Endodermal cell (in vitro differentiated cells): Measurements from ENCODE around the gene OR4K1. TPM values are rescaled to one million over a fixed set of nuclear protein-coding genes. Genes with fewer than 3 reads are reported as not detected.
"Not testable (repeated sequence)": the region's sequence is repeated elsewhere in the genome, so short reads cannot be mapped to it uniquely, and the experiment has no call there.

Experiments
- DNase-seq: peaks from one replicate; pipeline ENCODE4 v3.0.0-alpha.2; 2017
- H3K27ac ChIP-seq: 2 replicates; pipeline ENCODE4 v1.5.1; 2013; ENCODE audit warnings: mild to moderate bottlenecking, low read depth, low read length, moderate library complexity
- H3K27me3 ChIP-seq: 2 replicates; pipeline ENCODE4 v1.6.1; 2013; ENCODE audit warnings: mild to moderate bottlenecking, low read length, moderate library complexity; ENCODE audit not compliant: insufficient read depth, control insufficient read depth, poor library complexity, severe bottlenecking
- H3K36me3 ChIP-seq: 2 replicates; pipeline ENCODE4 v1.7.0; 2013; ENCODE audit warnings: mild to moderate bottlenecking, low read length, moderate library complexity; ENCODE audit not compliant: control insufficient read depth, insufficient read depth
- H3K4me1 ChIP-seq: one replicate; pipeline ENCODE4 v1.7.0; 2013; ENCODE audit warnings: low read length; ENCODE audit not compliant: control insufficient read depth, insufficient read depth
- H3K4me3 ChIP-seq: 2 replicates; pipeline ENCODE4 v1.5.1; 2013; ENCODE audit warnings: mild to moderate bottlenecking, low read length, moderate library complexity
- H3K9ac ChIP-seq: 2 replicates; pipeline ENCODE4 v1.6.1; 2013; ENCODE audit warnings: mild to moderate bottlenecking, low read length, moderate library complexity; ENCODE audit not compliant: poor library complexity, severe bottlenecking; ENCODE audit errors: extremely low read depth
- H3K9me3 ChIP-seq: 2 replicates; pipeline ENCODE4 v1.6.1; 2013; ENCODE audit warnings: mild to moderate bottlenecking, low read length, moderate library complexity; ENCODE audit not compliant: control insufficient read depth
- H3K27ac Mint-ChIP-seq: 2 replicates; pipeline ENCODE4 v1.8.0; 2020; ENCODE audit warnings: mixed read lengths
- H3K27me3 Mint-ChIP-seq: 2 replicates; pipeline ENCODE4 v1.8.0; 2021; ENCODE audit warnings: mild to moderate bottlenecking, mixed read lengths; ENCODE audit not compliant: insufficient read depth
- H3K36me3 Mint-ChIP-seq: 2 replicates; pipeline ENCODE4 v1.8.0; 2020; ENCODE audit warnings: low read depth, mixed read lengths
- H3K4me1 Mint-ChIP-seq: 2 replicates; pipeline ENCODE4 v1.8.0; 2020; ENCODE audit warnings: mixed read lengths
- H3K4me3 Mint-ChIP-seq: 2 replicates; pipeline ENCODE4 v1.8.0; 2020; ENCODE audit warnings: mild to moderate bottlenecking, moderate library complexity, mixed read lengths
- H3K9me3 Mint-ChIP-seq: 2 replicates; pipeline ENCODE4 v1.8.0; 2020; ENCODE audit warnings: mild to moderate bottlenecking, mixed read lengths
- CTCF ChIP-seq: fragments of 200-600 bp; sonication (generic); conservative IDR thresholded peaks from 2 replicates; pipeline ENCODE4 v1.5.0; 2021; ENCODE audit warnings: antibody characterized with exemption, mild to moderate bottlenecking
- WGBS, 2 experiments: methylation state at CpG; one replicate each; pipeline versions ENCODE4 v1.1.5 to v1.1.7; 2013; ENCODE audit warnings: missing lambda C conversion rate in 2 of 2, mixed read lengths in 1 of 2; ENCODE audit not compliant: insufficient coverage in 1 of 2, insufficient read length in 1 of 2; 5-methylcytosine and 5-hydroxymethylcytosine counted together
- total RNA-seq, 2 donors: library from RNA; stranded (reverse); fragmentation: NEBNext Ultra II Directional in 1 of 2; extraction: Animal tissue kit (Norgen Biotek cat#: 25700) in 1 of 2; gene quantifications; 2 replicates in 1 of 2; 3 replicates in 1 of 2; pipeline ENCODE4 v1.2.1, GENCODE V29; 2021

The OR4K1 gene
- total RNA-seq, 2 donors from 2014 or later, result not detected

GRCh38 chr14:19949218-19949617, 18.5 kb downstream of the OR4K1 start:
- 81 to 88% methylated on average over 2 of the region's 2 CpGs for WGBS, 2 experiments
- no peaks in the 10 kb centered on the region for H3K27me3 Mint-ChIP-seq
- H3K27ac Mint-ChIP-seq, result no peak overlapping the region

DNA sequence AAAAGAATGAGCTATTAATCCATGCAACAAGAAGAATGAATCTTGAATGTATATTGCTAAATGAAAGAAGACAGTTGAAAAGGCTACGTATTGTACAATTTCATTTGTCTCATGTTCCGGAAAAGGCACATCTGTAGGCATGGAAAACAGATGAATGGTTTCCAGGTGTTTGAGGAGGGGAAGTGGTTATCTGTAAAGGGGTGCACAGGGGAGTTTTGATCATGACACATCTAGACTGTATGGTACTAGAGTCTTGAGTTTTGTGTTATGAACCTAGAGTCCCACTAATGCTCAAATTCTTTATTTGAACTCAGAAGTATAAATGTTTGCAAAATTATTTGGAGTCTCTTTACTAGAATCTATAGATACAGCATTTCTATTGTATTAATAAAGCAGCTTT, 39.0 kb downstream of the OR4K1 start:
- 37% methylated on average over 2 of the region's 2 CpGs; no CpG with 5 or more reads in 1 of the 2 experiments for WGBS, 2 experiments
- H3K27ac ChIP-seq, H3K27me3 Mint-ChIP-seq, H3K27me3 ChIP-seq, H3K27ac Mint-ChIP-seq, H3K4me1 Mint-ChIP-seq, H3K4me3 ChIP-seq, H3K4me1 ChIP-seq, H3K4me3 Mint-ChIP-seq, H3K36me3 Mint-ChIP-seq, H3K36me3 ChIP-seq, H3K9ac ChIP-seq, DNase-seq: not testable (repeated sequence)
- H3K9me3 ChIP-seq, result peaks cover 45% of the 10 kb centered on the region
- H3K9me3 Mint-ChIP-seq, result peaks cover 64% of the 10 kb centered on the region

More at GRCh38 chr14:19949218-19949617, 18.5 kb downstream of the OR4K1 start:
- H3K36me3 ChIP-seq, result no peaks in the 10 kb centered on the region
- no peak for DNase-seq
- H3K4me3 ChIP-seq, result no peak overlapping the region
- peaks cover 91% of the 10 kb centered on the region for H3K9me3 ChIP-seq
- no peaks in the 10 kb centered on the region for H3K4me1 ChIP-seq
- no peak overlapping the region for H3K9ac ChIP-seq
- H3K27ac ChIP-seq, result no peak overlapping the region
- TF ChIP-seq CTCF, result no peak
- peaks cover 2% of the 10 kb centered on the region for H3K36me3 Mint-ChIP-seq
- H3K9me3 Mint-ChIP-seq, result peaks cover 12% of the 10 kb centered on the region
- H3K4me3 Mint-ChIP-seq, result no peak overlapping the region
- no peaks in the 10 kb centered on the region for H3K4me1 Mint-ChIP-seq
- H3K27me3 ChIP-seq, result no peaks in the 10 kb centered on the region

DNA sequence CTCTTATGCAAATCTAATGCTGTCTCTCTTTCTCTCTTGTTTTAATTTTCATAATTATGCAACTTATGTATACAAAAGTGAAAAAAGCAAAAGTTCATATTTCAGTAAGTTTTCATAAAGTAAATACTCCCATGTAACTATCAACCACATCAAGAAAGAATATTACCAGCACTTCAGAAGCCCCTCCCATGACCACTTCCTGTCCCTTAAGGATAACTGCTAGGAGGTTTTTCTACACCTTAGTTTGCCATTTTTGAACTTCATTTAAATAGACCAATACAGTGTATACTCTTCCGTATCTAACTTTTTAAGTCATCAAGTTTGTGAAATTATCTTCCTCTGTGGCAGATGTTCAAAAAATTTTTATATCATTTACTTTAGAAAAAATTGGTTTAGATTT, 44.1 kb downstream of the OR4K1 start:
- H3K36me3 ChIP-seq, result no peaks in the 10 kb centered on the region
- peaks cover 53% of the 10 kb centered on the region for H3K9me3 Mint-ChIP-seq
- no peak overlapping the region for H3K27ac Mint-ChIP-seq
- H3K4me3 ChIP-seq, result no peak overlapping the region
- H3K27me3 Mint-ChIP-seq, result no peaks in the 10 kb centered on the region
- WGBS, 2 experiments, result 67% methylated on average over 1 of the region's 1 CpG; no CpG with 5 or more reads in 1 of the 2 experiments
- peaks cover 41% of the 10 kb centered on the region for H3K9me3 ChIP-seq
- no peak overlapping the region for H3K27ac ChIP-seq
- no peaks in the 10 kb centered on the region for H3K4me1 ChIP-seq
- no peaks in the 10 kb centered on the region for H3K27me3 ChIP-seq
- no peaks in the 10 kb centered on the region for H3K36me3 Mint-ChIP-seq
- no peak for TF ChIP-seq CTCF
- H3K9ac ChIP-seq, result no peak overlapping the region
- no peak overlapping the region for H3K4me3 Mint-ChIP-seq
- H3K4me1 Mint-ChIP-seq, result no peaks in the 10 kb centered on the region
- DNase-seq, result no peak

DNA sequence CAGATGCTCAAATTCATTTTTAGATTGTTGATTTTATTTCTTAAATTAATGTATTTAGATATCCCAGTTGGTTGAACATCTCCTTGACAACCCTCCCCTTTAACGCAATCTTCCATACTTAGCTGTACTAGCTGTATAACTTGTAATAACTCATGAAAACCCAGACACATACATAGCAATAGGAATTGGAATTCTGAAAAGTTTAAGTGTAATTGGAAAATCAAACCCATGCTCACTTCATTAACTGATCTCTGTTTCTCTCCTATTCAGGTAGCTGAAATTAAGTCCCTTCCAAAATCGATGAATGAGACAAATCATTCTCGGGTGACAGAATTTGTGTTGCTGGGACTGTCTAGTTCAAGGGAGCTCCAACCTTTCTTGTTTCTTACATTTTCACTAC, 44.6 kb downstream of the OR4K1 start, which contains the start of gene OR4K15:
Gene OR4K15, plus strand, starts transcription at position 301 of the 400 bp plus-strand sequence. Its CDS starts 0 bp downstream, at position 301.
- Histone ChIP-seq H3K4me3 (no peak within 1 kb of the TSS), H3K36me3 (no peaks in the 10 kb centered on the region), H3K9me3 (peaks cover 41% of the 10 kb centered on the region), H3K27ac (no peak within 1 kb of the TSS), H3K27me3 (no peaks in the 10 kb centered on the region), H3K9ac (no peak within 1 kb of the TSS), H3K4me1 (no peaks in the 10 kb centered on the region)
- TF ChIP-seq CTCF, result no peak
- WGBS, 2 experiments, result 94 to 100% methylated on average over 2 to 3 of the region's 3 CpGs
- Mint-ChIP-seq H3K9me3 (peaks cover 55% of the 10 kb centered on the region), H3K4me1 (no peaks in the 10 kb centered on the region), H3K36me3 (no peaks in the 10 kb centered on the region), H3K27me3 (no peaks in the 10 kb centered on the region), H3K4me3 (no peak within 1 kb of the TSS), H3K27ac (no peak within 1 kb of the TSS)
- no peak for DNase-seq
